B cell (primary cell): ENCODE data around the gene PLD1. TPM values are rescaled to one million over a fixed set of nuclear protein-coding genes. Genes with fewer than 3 reads are reported as not detected.

Experiments
- ATAC-seq: fragments of 200-7000 bp; cut with Tn5 transposase; one replicate; pipeline ENCODE4 v1.10.0; 2021; ENCODE audit warnings: low read depth, mild to moderate bottlenecking, moderate number of reproducible peaks, moderate library complexity
- CTCF ChIA-PET: fragments of 350-600 bp; sonication (Branson Sonifier 250); formaldehyde crosslinking; loops from one replicate; lab custom pipeline; 2021; ENCODE audit warnings: antibody characterized with exemption, inconsistent platforms; lab: Charles Lee
- POLR2A ChIA-PET: fragments of 350-600 bp; sonication (Branson Sonifier 250); formaldehyde crosslinking; loops from one replicate; lab custom pipeline; 2021; ENCODE audit warnings: antibody characterized with exemption; lab: Charles Lee
- DNase-seq: peaks from one replicate; pipeline ENCODE4 v3.0.0; 2013
- H2AFZ ChIP-seq: 2 replicates; pipeline ENCODE4 v1.6.1; 2012; ENCODE audit warnings: mild to moderate bottlenecking, low read depth, low read length; ENCODE audit not compliant: insufficient read depth, poor library complexity, severe bottlenecking
- H3K27ac ChIP-seq, 2 donors: 1 replicate in 1 of 2; 2 replicates in 1 of 2; pipeline ENCODE4 v1.5.1; 2012 to 2013; ENCODE audit warnings: low read length in 2 of 2, mild to moderate bottlenecking in 2 of 2, moderate library complexity in 1 of 2
- H3K27me3 ChIP-seq, 4 experiments: fragments of 200-600 bp in 1 of 4; sonication (generic) in 1 of 4; replicated peaks in 1 of 4; 1 replicate in 2 of 4; 2 replicates in 2 of 4; pipeline versions ENCODE4 v1.6.1 to v1.7.0; 2013 to 2016; ENCODE audit warnings: low read length in 3 of 4, mild to moderate bottlenecking in 2 of 4, mixed read lengths in 1 of 4, moderate library complexity in 1 of 4; ENCODE audit not compliant: insufficient read depth in 4 of 4, control insufficient read depth in 3 of 4; ENCODE audit errors: control extremely low read depth in 1 of 4
- H3K36me3 ChIP-seq, 2 experiments: replicated peaks in 1 of 2; 1 replicate in 1 of 2; 2 replicates in 1 of 2; pipeline versions ENCODE4 v1.6.1 to v1.7.1; 2013; ENCODE audit warnings: low read length in 1 of 2; ENCODE audit not compliant: insufficient read depth in 2 of 2, control insufficient read depth in 1 of 2; ENCODE audit errors: control extremely low read depth in 1 of 2, extremely low read depth in 1 of 2
- H3K4me1 ChIP-seq, 2 donors: fragments of 200-600 bp in 1 of 2; sonication (generic) in 1 of 2; 1 replicate in 1 of 2; 2 replicates in 1 of 2; pipeline versions ENCODE4 v1.5.1 to v1.6.1; 2013 to 2017; ENCODE audit warnings: low read length in 2 of 2; ENCODE audit not compliant: control insufficient read depth in 2 of 2, insufficient read depth in 2 of 2
- H3K4me2 ChIP-seq: replicated peaks from 2 replicates; pipeline ENCODE3; 2012; ENCODE audit warnings: mild to moderate bottlenecking, low read depth, low read length; ENCODE audit not compliant: poor library complexity, severe bottlenecking
- H3K4me3 ChIP-seq, 5 experiments: fragments of 200-600 bp in 1 of 5; sonication (generic) in 1 of 5; 1 replicate in 3 of 5; 2 replicates in 2 of 5; pipeline versions ENCODE4 v1.5.1 to v1.7.0; 2011 to 2016; ENCODE audit warnings: low read length in 4 of 5, mild to moderate bottlenecking in 4 of 5, low read depth in 2 of 5, control low read depth in 1 of 5, moderate library complexity in 1 of 5; ENCODE audit not compliant: insufficient read depth in 1 of 5; ENCODE audit errors: control extremely low read depth in 1 of 5, extremely low read depth in 1 of 5
- H3K79me2 ChIP-seq: fragments of 200-600 bp; sonication (generic); one replicate; pipeline ENCODE4 v1.6.0; 2016; ENCODE audit warnings: low read length; ENCODE audit not compliant: control insufficient read depth, insufficient read depth
- H3K9ac ChIP-seq: fragments of 200-600 bp; sonication (generic); 2 replicates; pipeline ENCODE4 v1.6.1; 2017; ENCODE audit warnings: mild to moderate bottlenecking, low read length, moderate library complexity
- H3K9me3 ChIP-seq, 3 donors: one replicate each; pipeline versions ENCODE4 v1.6.1 to v1.7.1; 2013; ENCODE audit warnings: low read length in 2 of 3; ENCODE audit not compliant: control insufficient read depth in 2 of 3, insufficient read depth in 1 of 3; ENCODE audit errors: control extremely low read depth in 1 of 3
- H4K20me1 ChIP-seq: 2 replicates; pipeline ENCODE4 v1.6.0; 2012; ENCODE audit warnings: mild to moderate bottlenecking, low read length; ENCODE audit not compliant: insufficient read depth, control insufficient read depth, poor library complexity, severe bottlenecking
- H3K27ac Mint-ChIP-seq: one replicate; pipeline ENCODE4 v1.8.0; 2021; ENCODE audit warnings: mixed read lengths
- H3K27me3 Mint-ChIP-seq: one replicate; pipeline ENCODE4 v1.8.0; 2021; ENCODE audit warnings: mixed read lengths
- H3K4me1 Mint-ChIP-seq: one replicate; pipeline ENCODE4 v1.8.0; 2021; ENCODE audit warnings: mixed read lengths
- H3K4me3 Mint-ChIP-seq: one replicate; pipeline ENCODE4 v1.8.0; 2021; ENCODE audit warnings: mixed read lengths
- H3K9me3 Mint-ChIP-seq: one replicate; pipeline ENCODE4 v1.8.0; 2022; ENCODE audit warnings: mixed read lengths; ENCODE audit not compliant: insufficient read depth
- CTCF ChIP-seq: fragments of 200-600 bp; IDR thresholded peaks from one replicate; pipeline ENCODE4 v1.8.0; 2022; ENCODE audit warnings: antibody characterized with exemption, mild to moderate bottlenecking
- EZH2 ChIP-seq: IDR thresholded peaks from 2 replicates; pipeline ENCODE4 v1.6.1; 2012; ENCODE audit warnings: borderline replicate concordance, low read depth, mild to moderate bottlenecking, moderate library complexity, low read length; ENCODE audit not compliant: insufficient read depth, poor library complexity, severe bottlenecking
- WGBS: methylation state at CpG from one replicate; pipeline ENCODE4 v1.1.5; 2013; ENCODE audit warnings: missing lambda C conversion rate; ENCODE audit not compliant: insufficient coverage; 5-methylcytosine and 5-hydroxymethylcytosine counted together
- intact Hi-C: fragments of 100-400 bp; cut with micrococcal nuclease; formaldehyde crosslinking; loops from one replicate; pipeline ENCODE4 v1.10.0; 2022
- polyA plus RNA-seq: library from polyadenylated mRNA; depleted of rRNA; stranded (reverse); fragments of >200 nt; gene quantifications from 2 replicates; pipeline ENCODE4 v1.2.3, GENCODE V29; 2012
- total RNA-seq, 2 donors: library from RNA; stranded (reverse); fragments of 120-200 nt in 1 of 2; gene quantifications; 1 replicate in 1 of 2; 2 replicates in 1 of 2; pipeline versions ENCODE4 v1.2.3 to v1.2.4, GENCODE V29; 2013 to 2022

PLD1 gene
- total and polyA plus RNA-seq, 2 donors (not counting 1 experiment from before 2014, with no cell fraction given) = 0.24 to 0.52 TPM

GRCh38 chr3:171569571-171570132 is 240.6 kb downstream of the PLD1 start:
- ChIA-PET CTCF (interaction anchor here (0.6 to 1.4 kb wide), 2 partner anchors 519 to 520 kb away, joined by 3 read pairs; no protein-coding TSS in a partner anchor), POLR2A (no interaction called here)
- WGBS = 86% methylated on average over 2 of the region's 7 CpGs
- Histone ChIP-seq H3K27me3 (no peaks in the 10 kb centered on the region), H3K9ac (no peak overlapping the region), H3K9me3 (no peaks in the 10 kb centered on the region), H3K36me3 (no peaks in the 10 kb centered on the region), H3K4me2 (no peak overlapping the region), H4K20me1 (no peaks in the 10 kb centered on the region), H2AFZ (no peak overlapping the region), H3K27ac (no peak overlapping the region), H3K79me2 (no peaks in the 10 kb centered on the region), H3K4me1 (no peaks in the 10 kb centered on the region), H3K4me3 (no peak overlapping the region)
- ATAC-seq (no peak), DNase-seq (no peak)
- Mint-ChIP-seq H3K27ac (no peak overlapping the region), H3K4me1 (no peaks in the 10 kb centered on the region), H3K27me3 (peaks cover 5% of the 10 kb centered on the region), H3K9me3 (no peaks in the 10 kb centered on the region), H3K4me3 (no peak overlapping the region)
- intact Hi-C loops = no loop called here
- TF ChIP-seq EZH2 (no peak), CTCF (no peak)

- intact Hi-C loops = no loop called here
- TF ChIP-seq EZH2 = no peak
- no peak for TF ChIP-seq CTCF
- no peaks in the 10 kb centered on the region for H3K27me3 ChIP-seq
- H3K4me2 ChIP-seq = no peak overlapping the region
- Mint-ChIP-seq H3K27ac (no peak overlapping the region), H3K4me1 (no peaks in the 10 kb centered on the region), H3K4me3 (no peak overlapping the region), H3K9me3 (no peaks in the 10 kb centered on the region), H3K27me3 (peaks cover 5% of the 10 kb centered on the region)
- H3K9me3 ChIP-seq = no peaks in the 10 kb centered on the region
- no peak overlapping the region for H3K4me3 ChIP-seq
- POLR2A ChIA-PET = no interaction called here
- no peak overlapping the region for H3K9ac ChIP-seq
- no peaks in the 10 kb centered on the region for H3K79me2 ChIP-seq
- no peak overlapping the region for H2AFZ ChIP-seq
- DNase-seq (no peak), ATAC-seq (no peak)
- no peak overlapping the region for H3K27ac ChIP-seq
- CTCF ChIA-PET = no interaction called here
- no peaks in the 10 kb centered on the region for H3K36me3 ChIP-seq
- no peaks in the 10 kb centered on the region for H4K20me1 ChIP-seq
- no peaks in the 10 kb centered on the region for H3K4me1 ChIP-seq
Measured at GRCh38 chr3:171568766-171569165, 241.5 kb downstream of the PLD1 start.
